OCI-LY3 (cell line): ENCODE data around the gene COL4A5.

ENCODE experiments used
- H2AFZ ChIP-seq: fragments of 200-600, 300-600 bp; shearing (Covaris generic); 2 replicates; pipeline ENCODE4 v1.6.0; 2014; ENCODE audit warnings: antibody characterized with exemption, low read depth, low read length
- H3K27ac ChIP-seq: fragments of 200-600, 300-600 bp; sonication (generic); 2 replicates; pipeline ENCODE4 v1.5.1; 2014; ENCODE audit warnings: mild to moderate bottlenecking, low read length, moderate library complexity, mixed read lengths
- H3K27me3 ChIP-seq: fragments of 200-600, 300-600 bp; sonication (generic); 2 replicates; pipeline ENCODE4 v1.6.1; 2014; ENCODE audit warnings: low read depth, low read length, mixed read lengths
- H3K36me3 ChIP-seq: fragments of 200-600, 300-600 bp; sonication (generic); replicated peaks from 2 replicates; pipeline ENCODE3; 2014; ENCODE audit warnings: low read depth, low read length, mixed read lengths
- H3K4me1 ChIP-seq: fragments of 300-600, 200-600 bp; sonication (generic); 2 replicates; pipeline ENCODE4 v1.6.1; 2014; ENCODE audit warnings: low read length, mixed read lengths
- H3K4me2 ChIP-seq: fragments of 200-600, 300-600 bp; sonication (generic); 2 replicates; pipeline ENCODE4 v1.6.1; 2014; ENCODE audit warnings: low read length, mixed read lengths
- H3K4me3 ChIP-seq: fragments of 300-600, 200-600 bp; sonication (generic); 2 replicates; pipeline ENCODE4 v1.5.1; 2014; ENCODE audit warnings: antibody characterized with exemption, mild to moderate bottlenecking, low read length, moderate library complexity
- H3K79me2 ChIP-seq: fragments of 300-600, 200-600 bp; shearing (Covaris generic); 2 replicates; pipeline ENCODE4 v1.6.1; 2014; ENCODE audit warnings: mild to moderate bottlenecking, low read length, mixed read lengths
- H3K9ac ChIP-seq: fragments of 300-600, 200-600 bp; shearing (Covaris generic); 2 replicates; pipeline ENCODE4 v1.6.0; 2014; ENCODE audit warnings: mild to moderate bottlenecking, low read length, moderate library complexity
- H3K9me3 ChIP-seq: fragments of 200-600, 300-600 bp; shearing (Covaris generic); 2 replicates; pipeline ENCODE4 v1.6.1; 2014; ENCODE audit warnings: low read length, mixed read lengths; ENCODE audit not compliant: insufficient read depth
- H4K20me1 ChIP-seq: fragments of 200-600, 300-600 bp; sonication (generic); 2 replicates; pipeline ENCODE4 v1.6.1; 2016; ENCODE audit warnings: low read length, mixed read lengths; ENCODE audit not compliant: insufficient read depth
- EZH2phosphoT487 ChIP-seq: fragments of 200-600 bp; shearing (Covaris generic); IDR thresholded peaks from 2 replicates; pipeline ENCODE4 v1.6.1; 2018; ENCODE audit warnings: antibody characterized with exemption, mixed run types, low read depth
- TF ChIP-seq, protein P1 (sequence below): fragments of 200-600, 300-600 bp; sonication (generic); IDR thresholded peaks from 2 replicates; pipeline ENCODE4 v1.5.1; 2014; ENCODE audit warnings: antibody characterized with exemption, low read length, low read depth

COL4A5 gene

DNA sequence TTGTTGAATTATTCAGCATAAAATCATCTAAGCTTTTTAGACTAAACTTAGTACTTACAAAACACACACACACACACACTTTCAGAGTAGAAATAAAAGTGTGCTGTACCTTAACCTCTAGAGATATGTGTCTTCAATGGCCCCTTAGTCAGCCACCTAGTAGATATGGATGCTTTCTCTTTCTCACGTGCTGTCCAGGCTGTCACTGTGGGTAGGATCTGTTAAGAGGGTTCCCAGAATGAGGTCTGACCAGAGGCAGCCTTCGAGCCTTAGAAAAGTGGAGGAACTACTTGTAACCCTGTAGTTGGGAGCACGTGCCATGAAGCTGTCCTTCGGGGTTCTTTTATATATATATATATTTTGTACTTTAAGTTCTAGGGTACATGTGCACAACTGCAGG, 117.9 kb downstream of the COL4A5 start:
- no peak overlapping the region for H3K27ac ChIP-seq
- no peak overlapping the region for H3K9ac ChIP-seq
- no peaks in the 10 kb centered on the region for H3K9me3 ChIP-seq
- H4K20me1 ChIP-seq = no peaks in the 10 kb centered on the region
- TF ChIP-seq, protein P1, sequence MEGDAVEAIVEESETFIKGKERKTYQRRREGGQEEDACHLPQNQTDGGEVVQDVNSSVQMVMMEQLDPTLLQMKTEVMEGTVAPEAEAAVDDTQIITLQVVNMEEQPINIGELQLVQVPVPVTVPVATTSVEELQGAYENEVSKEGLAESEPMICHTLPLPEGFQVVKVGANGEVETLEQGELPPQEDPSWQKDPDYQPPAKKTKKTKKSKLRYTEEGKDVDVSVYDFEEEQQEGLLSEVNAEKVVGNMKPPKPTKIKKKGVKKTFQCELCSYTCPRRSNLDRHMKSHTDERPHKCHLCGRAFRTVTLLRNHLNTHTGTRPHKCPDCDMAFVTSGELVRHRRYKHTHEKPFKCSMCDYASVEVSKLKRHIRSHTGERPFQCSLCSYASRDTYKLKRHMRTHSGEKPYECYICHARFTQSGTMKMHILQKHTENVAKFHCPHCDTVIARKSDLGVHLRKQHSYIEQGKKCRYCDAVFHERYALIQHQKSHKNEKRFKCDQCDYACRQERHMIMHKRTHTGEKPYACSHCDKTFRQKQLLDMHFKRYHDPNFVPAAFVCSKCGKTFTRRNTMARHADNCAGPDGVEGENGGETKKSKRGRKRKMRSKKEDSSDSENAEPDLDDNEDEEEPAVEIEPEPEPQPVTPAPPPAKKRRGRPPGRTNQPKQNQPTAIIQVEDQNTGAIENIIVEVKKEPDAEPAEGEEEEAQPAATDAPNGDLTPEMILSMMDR = no peak
- no peak for TF ChIP-seq EZH2phosphoT487
- no peak overlapping the region for H3K4me3 ChIP-seq
- no peaks in the 10 kb centered on the region for H3K36me3 ChIP-seq
- H3K4me1 ChIP-seq = no peaks in the 10 kb centered on the region
- no peaks in the 10 kb centered on the region for H3K27me3 ChIP-seq
- no peak overlapping the region for H3K4me2 ChIP-seq
- H2AFZ ChIP-seq = no peak overlapping the region
- no peaks in the 10 kb centered on the region for H3K79me2 ChIP-seq

DNA sequence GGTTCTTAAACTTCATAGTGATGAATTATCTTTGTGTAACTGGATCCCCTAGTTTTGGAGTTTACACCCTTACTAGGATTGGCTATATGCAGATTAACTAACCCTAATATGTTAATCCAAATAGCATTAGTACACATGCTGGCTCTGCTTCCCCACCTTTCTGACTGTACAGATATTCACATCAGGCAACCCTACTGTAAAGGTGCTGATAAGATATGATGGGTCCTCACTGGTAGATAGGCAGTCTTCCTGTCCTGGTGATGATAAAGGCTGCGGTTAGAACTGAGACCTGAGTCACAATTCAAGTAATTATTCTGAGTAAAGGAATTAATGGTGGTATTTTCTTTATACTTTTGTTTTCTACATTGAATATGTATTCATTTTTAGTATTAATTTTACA, 118.6 kb downstream of the COL4A5 start:
- Histone ChIP-seq H3K9ac (no peak overlapping the region), H3K4me2 (no peak overlapping the region), H2AFZ (no peak overlapping the region), H3K9me3 (no peaks in the 10 kb centered on the region), H3K27me3 (no peaks in the 10 kb centered on the region), H3K27ac (no peak overlapping the region), H4K20me1 (no peaks in the 10 kb centered on the region), H3K4me1 (no peaks in the 10 kb centered on the region), H3K4me3 (no peak overlapping the region), H3K79me2 (no peaks in the 10 kb centered on the region), H3K36me3 (no peaks in the 10 kb centered on the region)
- no peak for TF ChIP-seq EZH2phosphoT487
- TF ChIP-seq, protein P1 = no peak

DNA sequence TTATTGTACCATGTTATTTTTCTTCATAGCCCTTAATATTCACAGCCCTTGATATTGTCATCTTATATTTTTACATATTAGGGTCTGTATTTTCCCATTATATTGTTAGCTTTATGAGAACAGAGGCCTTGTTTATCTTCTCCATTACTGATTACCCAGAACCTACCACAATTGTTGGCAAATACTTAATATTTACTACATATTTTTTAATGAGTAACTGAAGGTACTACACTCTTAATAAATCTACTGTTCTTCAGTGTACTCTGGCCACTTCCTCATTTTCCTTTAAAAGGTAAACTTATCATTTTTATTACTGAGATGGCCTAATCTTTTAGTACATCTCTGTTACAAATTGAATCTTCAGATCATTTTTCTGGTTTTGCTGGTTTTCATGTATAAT, 133.5 kb downstream of the COL4A5 start:
- Histone ChIP-seq H3K27ac (no peak overlapping the region), H4K20me1 (no peaks in the 10 kb centered on the region), H3K9me3 (no peaks in the 10 kb centered on the region), H2AFZ (no peak overlapping the region), H3K79me2 (no peaks in the 10 kb centered on the region), H3K27me3 (no peaks in the 10 kb centered on the region), H3K4me2 (no peak overlapping the region), H3K9ac (no peak overlapping the region), H3K36me3 (no peaks in the 10 kb centered on the region), H3K4me3 (no peak overlapping the region), H3K4me1 (no peaks in the 10 kb centered on the region)
- TF ChIP-seq, protein P1 = no peak
- TF ChIP-seq EZH2phosphoT487 = no peak

DNA sequence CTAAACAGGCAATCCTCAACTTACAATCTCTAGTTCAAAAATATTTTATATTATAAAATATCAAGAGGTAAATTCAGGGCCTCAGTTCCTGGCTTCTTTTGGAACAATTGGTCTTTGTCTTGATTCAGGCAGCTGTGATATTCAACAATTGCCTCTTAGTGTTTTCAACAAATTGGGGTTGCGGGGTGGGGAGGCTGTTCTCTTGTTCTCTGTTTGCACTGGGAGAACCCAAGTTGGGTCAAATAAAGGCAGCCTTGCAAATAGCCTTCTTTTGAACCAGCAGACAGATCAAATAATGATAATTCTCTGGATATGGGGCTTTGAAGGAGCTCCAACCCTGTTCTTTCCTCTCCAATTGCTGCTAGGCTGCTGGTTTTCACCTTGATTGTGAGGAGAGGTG, 142.5 kb downstream of the COL4A5 start:
- no peaks in the 10 kb centered on the region for H3K4me1 ChIP-seq
- no peak overlapping the region for H3K4me3 ChIP-seq
- no peaks in the 10 kb centered on the region for H3K27me3 ChIP-seq
- H3K27ac ChIP-seq = no peak overlapping the region
- no peak overlapping the region for H3K9ac ChIP-seq
- no peaks in the 10 kb centered on the region for H4K20me1 ChIP-seq
- H3K36me3 ChIP-seq = no peaks in the 10 kb centered on the region
- H3K4me2 ChIP-seq = no peak overlapping the region
- no peak overlapping the region for H2AFZ ChIP-seq
- no peaks in the 10 kb centered on the region for H3K79me2 ChIP-seq
- TF ChIP-seq EZH2phosphoT487 = no peak
- TF ChIP-seq, protein P1 = no peak
- no peaks in the 10 kb centered on the region for H3K9me3 ChIP-seq
